Nephron (organoid): ENCODE measurements around the gene HTR1D.
A peak's percentile ranks its signal among the peaks of the same experiment; 100 is the strongest.

Source experiments
- H3K27ac Mint-ChIP-seq, 3 experiments: 2 replicates each; pipeline ENCODE4 v1.8.0; 2020; ENCODE audit warnings: mixed read lengths in 3 of 3, mild to moderate bottlenecking in 2 of 3, moderate library complexity in 1 of 3
- H3K27me3 Mint-ChIP-seq: 2 replicates; pipeline ENCODE4 v1.8.0; 2021; ENCODE audit warnings: low read depth, mild to moderate bottlenecking, moderate library complexity, mixed read lengths
- H3K36me3 Mint-ChIP-seq: 2 replicates; pipeline ENCODE4 v1.8.0; 2020; ENCODE audit warnings: low read depth, mixed read lengths
- H3K4me1 Mint-ChIP-seq: 2 replicates; pipeline ENCODE4 v1.8.0; 2020; ENCODE audit warnings: mixed read lengths
- H3K4me3 Mint-ChIP-seq, 3 experiments: 2 replicates each; pipeline ENCODE4 v1.8.0; 2020; ENCODE audit warnings: mild to moderate bottlenecking in 3 of 3, mixed read lengths in 3 of 3, moderate library complexity in 2 of 3
- H3K9me3 Mint-ChIP-seq: 2 replicates; pipeline ENCODE4 v1.8.0; 2020; ENCODE audit warnings: mixed read lengths
- CTCF ChIP-seq, 3 experiments: fragments of 200-600 bp; sonication (generic); IDR thresholded peaks; one replicate each; pipeline ENCODE4 v1.5.0; 2021; ENCODE audit warnings: antibody characterized with exemption in 3 of 3; ENCODE audit not compliant: unreplicated experiment in 3 of 3

Gene HTR1D

GRCh38 chr1:23202263-23202749 lies 15.0 kb downstream of the HTR1D start:
- H3K27me3 Mint-ChIP-seq = peaks cover 10% of the 10 kb centered on the region
- no peaks in the 10 kb centered on the region for H3K4me1 Mint-ChIP-seq
- no peak overlapping the region for H3K27ac Mint-ChIP-seq
- TF ChIP-seq CTCF (IDR thresholded peaks at IDR 0.05; ENCODE audit: unreplicated experiment in 3 of 3) = no peak
- no peaks in the 10 kb centered on the region for H3K36me3 Mint-ChIP-seq
- H3K9me3 Mint-ChIP-seq = no peaks in the 10 kb centered on the region
- no peak overlapping the region for H3K4me3 Mint-ChIP-seq

GRCh38 chr1:23200883-23201282 lies 16.4 kb downstream of the HTR1D start:
- peaks cover 3% of the 10 kb centered on the region for H3K27me3 Mint-ChIP-seq
- H3K4me3 Mint-ChIP-seq = no peak overlapping the region
- H3K4me1 Mint-ChIP-seq = no peaks in the 10 kb centered on the region
- no peak for TF ChIP-seq CTCF (IDR thresholded peaks at IDR 0.05; ENCODE audit: unreplicated experiment in 3 of 3)
- no peaks in the 10 kb centered on the region for H3K9me3 Mint-ChIP-seq
- no peak overlapping the region for H3K27ac Mint-ChIP-seq
- no peaks in the 10 kb centered on the region for H3K36me3 Mint-ChIP-seq

GRCh38 chr1:23198373-23198772 lies 18.9 kb downstream of the HTR1D start:
- H3K4me1 Mint-ChIP-seq = no peaks in the 10 kb centered on the region
- H3K4me3 Mint-ChIP-seq = no peak overlapping the region
- H3K27ac Mint-ChIP-seq = no peak overlapping the region
- no peaks in the 10 kb centered on the region for H3K36me3 Mint-ChIP-seq
- TF ChIP-seq CTCF (IDR thresholded peaks at IDR 0.05; ENCODE audit: unreplicated experiment in 3 of 3) = no peak
- peaks cover 11% of the 10 kb centered on the region for H3K27me3 Mint-ChIP-seq
- no peaks in the 10 kb centered on the region for H3K9me3 Mint-ChIP-seq

- H3K4me1 Mint-ChIP-seq = no peaks in the 10 kb centered on the region
- H3K9me3 Mint-ChIP-seq = no peaks in the 10 kb centered on the region
- H3K27me3 Mint-ChIP-seq = peaks cover 14% of the 10 kb centered on the region
These were observed 20.5 kb downstream of the HTR1D start for GRCh38 chr1:23196627-23197328.

GRCh38 chr1:23194119-23194984 lies 22.9 kb downstream of the HTR1D start:
- no peak overlapping the region for H3K4me3 Mint-ChIP-seq
- H3K27me3 Mint-ChIP-seq = peaks cover 19% of the 10 kb centered on the region
- H3K9me3 Mint-ChIP-seq = no peaks in the 10 kb centered on the region
- TF ChIP-seq CTCF (IDR thresholded peaks at IDR 0.05; ENCODE audit: unreplicated experiment in 3 of 3) = no peak
- no peaks in the 10 kb centered on the region for H3K4me1 Mint-ChIP-seq
- H3K36me3 Mint-ChIP-seq = no peaks in the 10 kb centered on the region
- no peak overlapping the region for H3K27ac Mint-ChIP-seq

More at GRCh38 chr1:23196627-23197328, 20.5 kb downstream of the HTR1D start:
- no peak for TF ChIP-seq CTCF (IDR thresholded peaks at IDR 0.05; ENCODE audit: unreplicated experiment in 3 of 3)
- Mint-ChIP-seq H3K4me3 (no peak overlapping the region), H3K27ac (peak overlapping the region in 1 of 3 experiments; percentile 26), H3K36me3 (no peaks in the 10 kb centered on the region)
